ENCODE results near the gene NECAB2. TPM values are rescaled to one million over a fixed set of nuclear protein-coding genes. Genes with fewer than 3 reads are reported as not detected.

NECAB2 gene
- total RNA-seq, 2 experiments from 2014 or later, result not detected

GRCh38 chr16:84027625-84028024 is 59.6 kb downstream of the NECAB2 start:
- no peak for ATAC-seq (ENCODE audit: poor library complexity)
- Mint-ChIP-seq H3K36me3 (ENCODE audit: low read depth) (no peaks in the 10 kb centered on the region), H3K4me3 (no peak overlapping the region), H3K27me3 (peaks cover 33% of the 10 kb centered on the region), H3K9me3 (no peaks in the 10 kb centered on the region), H3K4me1 (ENCODE audit: low read depth) (peaks cover 7% of the 10 kb centered on the region), H3K27ac (no peak overlapping the region)
- intact Hi-C loops (cut with DNase I, micrococcal nuclease), result no loop called here
- H3K27me3 ChIP-seq (ENCODE audit: control insufficient read depth in 1 of 2, insufficient read depth in 2 of 2, low read length in 2 of 2), result peaks cover 0 to 8% of the 10 kb centered on the region in 2 experiments
- ChIA-PET CTCF (no interaction called here), POLR2A (no interaction called here)
- no peak for DNase-seq
- peaks cover 0 to 10% of the 10 kb centered on the region in 2 experiments for H3K9me3 ChIP-seq (ENCODE audit: control insufficient read depth in 1 of 2, insufficient read depth in 1 of 2, low read length in 2 of 2)
- H3K36me3 ChIP-seq (ENCODE audit: insufficient read depth, low read length), result no peaks in the 10 kb centered on the region
- no peak overlapping the region for H3K4me3 ChIP-seq (ENCODE audit: low read length)
- no peak overlapping the region for H3K27ac ChIP-seq (ENCODE audit: low read depth in 1 of 2, low read length in 2 of 2)
- peaks cover 12% of the 10 kb centered on the region for H3K4me1 ChIP-seq (ENCODE audit: insufficient read depth, low read length)
- TF ChIP-seq, protein P1, sequence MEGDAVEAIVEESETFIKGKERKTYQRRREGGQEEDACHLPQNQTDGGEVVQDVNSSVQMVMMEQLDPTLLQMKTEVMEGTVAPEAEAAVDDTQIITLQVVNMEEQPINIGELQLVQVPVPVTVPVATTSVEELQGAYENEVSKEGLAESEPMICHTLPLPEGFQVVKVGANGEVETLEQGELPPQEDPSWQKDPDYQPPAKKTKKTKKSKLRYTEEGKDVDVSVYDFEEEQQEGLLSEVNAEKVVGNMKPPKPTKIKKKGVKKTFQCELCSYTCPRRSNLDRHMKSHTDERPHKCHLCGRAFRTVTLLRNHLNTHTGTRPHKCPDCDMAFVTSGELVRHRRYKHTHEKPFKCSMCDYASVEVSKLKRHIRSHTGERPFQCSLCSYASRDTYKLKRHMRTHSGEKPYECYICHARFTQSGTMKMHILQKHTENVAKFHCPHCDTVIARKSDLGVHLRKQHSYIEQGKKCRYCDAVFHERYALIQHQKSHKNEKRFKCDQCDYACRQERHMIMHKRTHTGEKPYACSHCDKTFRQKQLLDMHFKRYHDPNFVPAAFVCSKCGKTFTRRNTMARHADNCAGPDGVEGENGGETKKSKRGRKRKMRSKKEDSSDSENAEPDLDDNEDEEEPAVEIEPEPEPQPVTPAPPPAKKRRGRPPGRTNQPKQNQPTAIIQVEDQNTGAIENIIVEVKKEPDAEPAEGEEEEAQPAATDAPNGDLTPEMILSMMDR (IDR thresholded peaks at IDR 0.05), result no peak

DNA sequence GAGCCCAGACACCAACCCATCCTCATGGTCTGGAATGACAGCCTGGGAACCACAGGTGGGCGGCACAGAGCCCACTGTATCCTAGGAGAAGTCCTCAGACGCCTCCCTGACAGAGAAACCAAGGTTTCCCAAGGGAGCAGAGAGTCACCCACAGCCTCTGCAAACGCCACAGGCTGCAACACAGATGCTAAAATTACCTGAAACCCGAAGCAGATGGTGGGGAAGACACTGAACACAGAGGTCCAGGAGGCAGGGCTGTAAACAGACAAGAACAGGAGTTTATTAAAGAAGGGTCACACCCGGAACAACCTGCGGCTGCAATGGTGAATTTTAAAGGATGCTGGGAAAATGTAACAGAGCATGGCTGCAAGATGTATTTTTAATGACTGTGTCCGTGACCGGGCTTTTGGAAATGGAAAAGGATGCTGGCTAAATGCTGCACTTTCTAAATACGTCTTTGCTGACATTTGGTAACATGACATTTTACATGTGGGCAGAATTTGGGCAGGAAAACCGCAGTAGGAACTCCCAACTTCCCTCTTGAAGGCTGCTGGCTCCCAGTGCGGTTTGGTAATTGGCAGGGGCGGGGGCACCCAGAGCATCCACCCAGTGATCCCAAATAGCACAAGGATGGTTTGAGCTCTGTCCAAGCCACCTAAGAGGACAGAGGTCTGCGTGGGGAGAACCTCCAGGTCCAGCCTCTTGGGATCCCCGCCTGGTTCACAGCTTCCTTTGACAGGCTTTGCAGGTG is 61.4 kb downstream of the NECAB2 start:
- ATAC-seq (ENCODE audit: poor library complexity), result no peak
- Mint-ChIP-seq H3K9me3 (no peaks in the 10 kb centered on the region), H3K4me3 (no peak overlapping the region), H3K27ac (no peak overlapping the region), H3K27me3 (peaks cover 33% of the 10 kb centered on the region), H3K4me1 (ENCODE audit: low read depth) (peaks cover 7% of the 10 kb centered on the region), H3K36me3 (ENCODE audit: low read depth) (no peaks in the 10 kb centered on the region)
- ChIA-PET POLR2A (no interaction called here), CTCF (no interaction called here)
- no peak overlapping the region for H3K4me3 ChIP-seq (ENCODE audit: low read length)
- H3K9me3 ChIP-seq (ENCODE audit: control insufficient read depth in 1 of 2, insufficient read depth in 1 of 2, low read length in 2 of 2), result peaks cover 0 to 12% of the 10 kb centered on the region in 2 experiments
- TF ChIP-seq, protein P1 (IDR thresholded peaks at IDR 0.05), result no peak
- no peaks in the 10 kb centered on the region for H3K36me3 ChIP-seq (ENCODE audit: insufficient read depth, low read length)
- peaks cover 0 to 8% of the 10 kb centered on the region in 2 experiments for H3K27me3 ChIP-seq (ENCODE audit: control insufficient read depth in 1 of 2, insufficient read depth in 2 of 2, low read length in 2 of 2)
- DNase-seq, result no peak
- intact Hi-C loops (cut with DNase I, micrococcal nuclease), result no loop called here
- peaks cover 12% of the 10 kb centered on the region for H3K4me1 ChIP-seq (ENCODE audit: insufficient read depth, low read length)
- H3K27ac ChIP-seq (ENCODE audit: low read depth in 1 of 2, low read length in 2 of 2), result no peak overlapping the region

- no peak overlapping the region for H3K4me3 ChIP-seq (ENCODE audit: low read length)
- H3K4me3 Mint-ChIP-seq, result no peak overlapping the region
- no peak overlapping the region for H3K27ac Mint-ChIP-seq
- TF ChIP-seq, protein P1 (IDR thresholded peaks at IDR 0.05), result no peak
- DNase-seq, result no peak
- H3K36me3 ChIP-seq (ENCODE audit: insufficient read depth, low read length), result no peaks in the 10 kb centered on the region
- intact Hi-C loops (cut with DNase I, micrococcal nuclease), result no loop called here
- H3K27me3 ChIP-seq (ENCODE audit: control insufficient read depth in 1 of 2, insufficient read depth in 2 of 2, low read length in 2 of 2), result peaks cover 0 to 8% of the 10 kb centered on the region in 2 experiments
- H3K27me3 Mint-ChIP-seq, result peaks cover 29% of the 10 kb centered on the region
- no peaks in the 10 kb centered on the region for H3K36me3 Mint-ChIP-seq (ENCODE audit: low read depth)
- H3K4me1 Mint-ChIP-seq (ENCODE audit: low read depth), result peaks cover 7% of the 10 kb centered on the region
- no peaks in the 10 kb centered on the region for H3K9me3 Mint-ChIP-seq
- H3K4me1 ChIP-seq (ENCODE audit: insufficient read depth, low read length), result peaks cover 12% of the 10 kb centered on the region
- H3K27ac ChIP-seq (ENCODE audit: low read depth in 1 of 2, low read length in 2 of 2), result no peak overlapping the region
- no peak for ATAC-seq (ENCODE audit: poor library complexity)
- ChIA-PET CTCF (no interaction called here), POLR2A (no interaction called here)
- peaks cover 0 to 22% of the 10 kb centered on the region in 2 experiments for H3K9me3 ChIP-seq (ENCODE audit: control insufficient read depth in 1 of 2, insufficient read depth in 1 of 2, low read length in 2 of 2)
Measured at GRCh38 chr16:84031556-84031955, 63.5 kb downstream of the NECAB2 start.
